ENCODE data around the gene SLC17A6.

DNA sequence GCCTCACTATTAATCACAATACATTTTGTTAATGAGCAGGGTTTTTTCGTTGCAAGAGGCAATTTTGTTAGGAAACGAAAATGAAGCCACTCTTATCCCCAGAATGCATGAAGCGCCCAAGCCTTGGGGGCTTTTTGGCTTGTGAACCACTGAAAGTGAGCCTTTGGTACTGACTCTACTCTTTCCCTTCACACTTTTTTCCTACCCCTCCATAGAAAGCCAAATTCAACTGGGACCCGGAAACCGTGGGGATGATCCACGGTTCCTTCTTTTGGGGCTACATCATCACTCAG lies 4.8 kb downstream of the SLC17A6 start:
- TF ChIP-seq POLR2AphosphoS5 (IDR thresholded peaks at IDR 0.05; ENCODE audit: insufficient read depth in 1 of 2, low read depth in 1 of 2) (no peak), POLR2A (IDR thresholded peaks at IDR 0.05) (no peak)
- TF ChIP-seq, protein P1, sequence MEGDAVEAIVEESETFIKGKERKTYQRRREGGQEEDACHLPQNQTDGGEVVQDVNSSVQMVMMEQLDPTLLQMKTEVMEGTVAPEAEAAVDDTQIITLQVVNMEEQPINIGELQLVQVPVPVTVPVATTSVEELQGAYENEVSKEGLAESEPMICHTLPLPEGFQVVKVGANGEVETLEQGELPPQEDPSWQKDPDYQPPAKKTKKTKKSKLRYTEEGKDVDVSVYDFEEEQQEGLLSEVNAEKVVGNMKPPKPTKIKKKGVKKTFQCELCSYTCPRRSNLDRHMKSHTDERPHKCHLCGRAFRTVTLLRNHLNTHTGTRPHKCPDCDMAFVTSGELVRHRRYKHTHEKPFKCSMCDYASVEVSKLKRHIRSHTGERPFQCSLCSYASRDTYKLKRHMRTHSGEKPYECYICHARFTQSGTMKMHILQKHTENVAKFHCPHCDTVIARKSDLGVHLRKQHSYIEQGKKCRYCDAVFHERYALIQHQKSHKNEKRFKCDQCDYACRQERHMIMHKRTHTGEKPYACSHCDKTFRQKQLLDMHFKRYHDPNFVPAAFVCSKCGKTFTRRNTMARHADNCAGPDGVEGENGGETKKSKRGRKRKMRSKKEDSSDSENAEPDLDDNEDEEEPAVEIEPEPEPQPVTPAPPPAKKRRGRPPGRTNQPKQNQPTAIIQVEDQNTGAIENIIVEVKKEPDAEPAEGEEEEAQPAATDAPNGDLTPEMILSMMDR (IDR thresholded peaks at IDR 0.05): no peak

Data from vagina (tissue), 2 donors.